GM12878 (cell line): ENCODE data around the gene NFATC2. TPM values are rescaled to one million over a fixed set of nuclear protein-coding genes. Genes with fewer than 3 reads are reported as not detected.

Experiments used
- ATAC-seq: fragments of 200-7000 bp; cut with Tn5 transposase; 3 replicates; pipeline ENCODE4 v1.9.1; 2020; ENCODE audit warnings: mild to moderate bottlenecking, moderate library complexity
- BruUV-seq: library from RNA; stranded (reverse); fragments of 400-500 nt; replicated peaks from 2 replicates; lab custom pipeline; 2021; lab: Mats Ljungman, UMichigan
- CTCF ChIA-PET: fragments of 300-600 bp; sonication (Branson Sonifier 250); formaldehyde crosslinking; extraction: SDS; loops from one replicate; lab custom pipeline; 2021; ENCODE audit warnings: inconsistent platforms; lab: Yijun Ruan, JAX
- POLR2A ChIA-PET: fragments of 350-600 bp; formaldehyde crosslinking; extraction: SDS; loops from one replicate; lab custom pipeline; 2021; ENCODE audit warnings: inconsistent platforms; lab: Charles Lee
- RAD21 ChIA-PET: fragments of 300-600 bp; sonication (Branson Sonifier 250); formaldehyde crosslinking; loops from one replicate; lab custom pipeline; 2023; ENCODE audit warnings: antibody characterized with exemption; ENCODE audit not compliant: unreplicated experiment; lab: Charles Lee
- SMC1A ChIA-PET: fragments of 300-600 bp; sonication (Branson Sonifier 250); formaldehyde crosslinking; loops from one replicate; lab custom pipeline; 2023; ENCODE audit not compliant: unreplicated experiment, uncharacterized antibody; lab: Charles Lee
- DNase-seq: peaks from one replicate; pipeline ENCODE4 v3.0.0-alpha.2; 2011; ENCODE audit warnings: low read depth, low spot score
- FAIRE-seq: peaks from 3 replicates; lab custom pipeline; 2011; peaks lifted over from hg19 to GRCh38; lab: Jason Lieb, UNC
- H2AFZ ChIP-seq: 2 replicates; pipeline ENCODE4 v1.6.0; 2011; ENCODE audit warnings: low read depth, low read length, control low read depth; ENCODE audit not compliant: control insufficient read depth
- H3K27ac ChIP-seq: 2 replicates; pipeline ENCODE4 v1.5.1; 2011; ENCODE audit warnings: control low read depth; ENCODE audit not compliant: control insufficient read depth, insufficient read depth
- H3K27me3 ChIP-seq, 2 experiments: replicated peaks in 1 of 2; 2 replicates each; pipeline versions ENCODE4 v1.6.0 to v1.6.1; 2011; ENCODE audit warnings: low read length in 1 of 2; ENCODE audit not compliant: control insufficient read depth in 2 of 2, insufficient read depth in 2 of 2
- H3K36me3 ChIP-seq, 2 experiments: 2 replicates each; pipeline ENCODE4 v1.5.1; 2011; ENCODE audit warnings: low read length in 1 of 2; ENCODE audit not compliant: control insufficient read depth in 2 of 2, insufficient read depth in 2 of 2
- H3K4me1 ChIP-seq: 2 replicates; pipeline ENCODE4 v1.6.1; 2011; ENCODE audit warnings: mild to moderate bottlenecking, low read length, moderate library complexity, mixed read lengths; ENCODE audit not compliant: control insufficient read depth, insufficient read depth
- H3K4me2 ChIP-seq: 2 replicates; pipeline ENCODE4 v1.6.0; 2011; ENCODE audit warnings: control low read depth; ENCODE audit not compliant: control insufficient read depth, insufficient read depth
- H3K4me3 ChIP-seq: fragments of 200-600 bp; sonication (generic); 2 replicates; pipeline ENCODE4 v1.5.1; 2016
- H3K79me2 ChIP-seq: 2 replicates; pipeline ENCODE4 v1.6.0; 2011; ENCODE audit warnings: low read length; ENCODE audit not compliant: control insufficient read depth, insufficient read depth
- H3K9ac ChIP-seq: 2 replicates; pipeline ENCODE4 v1.8.0; 2011; ENCODE audit warnings: low read length, control low read depth, mixed read lengths; ENCODE audit not compliant: control insufficient read depth, insufficient read depth
- H3K9me3 ChIP-seq: replicated peaks from 3 replicates; pipeline ENCODE4 v1.5.1; 2011; ENCODE audit warnings: mild to moderate bottlenecking, low read length; ENCODE audit not compliant: control insufficient read depth, insufficient read depth
- H4K20me1 ChIP-seq: 2 replicates; pipeline ENCODE4 v1.6.0; 2011; ENCODE audit not compliant: control insufficient read depth, insufficient read depth
- DPF2 ChIP-seq: fragments of 450-650 bp; IDR thresholded peaks from 2 replicates; pipeline ENCODE4 v1.6.1; 2017; ENCODE audit warnings: mild to moderate bottlenecking
- KDM1A ChIP-seq: fragments of 200-600 bp; sonication (generic); IDR thresholded peaks from 2 replicates; pipeline ENCODE4 v1.6.1; 2016; ENCODE audit warnings: borderline replicate concordance
- MEF2B ChIP-seq: fragments of 450-650 bp; IDR thresholded peaks from 2 replicates; pipeline ENCODE4 v1.6.1; 2018; ENCODE audit warnings: mild to moderate bottlenecking, moderate library complexity; ENCODE audit not compliant: partially characterized antibody, poor library complexity, severe bottlenecking
- NFXL1 ChIP-seq: fragments of 450-650 bp; IDR thresholded peaks from 2 replicates; pipeline ENCODE4 v1.6.1; 2017; ENCODE audit warnings: antibody characterized with exemption, mild to moderate bottlenecking, borderline replicate concordance
- RCOR1 ChIP-seq: conservative IDR thresholded peaks from 2 replicates; pipeline ENCODE4 v1.6.1; 2012; ENCODE audit warnings: low read depth, low read length, improper control_type of control experiment
- SUZ12 ChIP-seq: fragments of 200-600 bp; sonication (generic); IDR thresholded peaks from one replicate; pipeline ENCODE4 v1.6.1; 2018; ENCODE audit warnings: antibody characterized with exemption, mild to moderate bottlenecking; ENCODE audit not compliant: unreplicated experiment
- ZNF274 ChIP-seq: IDR thresholded peaks from one replicate; pipeline ENCODE4 v1.8.0; 2011; ENCODE audit not compliant: insufficient read length, insufficient read depth
- WGBS: methylation state at CpG from one replicate; pipeline ENCODE4 v1.1.6; 2016; ENCODE audit warnings: low lambda C conversion rate; ENCODE audit not compliant: insufficient replicate concordance, insufficient coverage; ENCODE audit errors: missing lambda C conversion rate; 5-methylcytosine and 5-hydroxymethylcytosine counted together
- in situ Hi-C: fragments of 300-500 bp; cut with MboI; formaldehyde crosslinking; loops from 9 replicates; pipeline ENCODE4 v1.14.3; 2018; ENCODE audit warnings: mixed read lengths
- intact Hi-C: fragments of 100-400 bp; cut with micrococcal nuclease; formaldehyde crosslinking; loops from one replicate; pipeline ENCODE4 v1.14.2; 2022; ENCODE audit not compliant: unreplicated experiment
- polyA plus RNA-seq, 11 experiments: library from polyadenylated mRNA; depleted of rRNA in 4 of 11; unstranded in 6 of 11; stranded (reverse) in 5 of 11; fragments of >200 nt; fragmentation: Nextera tagmentation in 4 of 11; fragmentation: Illumina TruSeq in 1 of 11; extraction: Ambion mirVana in 4 of 11; extraction: Trizol in 1 of 11; gene quantifications; 1 replicate in 1 of 11; 2 replicates in 10 of 11; pipeline versions ENCODE4 v1.2.1 to v1.2.3, GENCODE V29; 2011 to 2016; ENCODE audit warnings: inconsistent platforms in 2 of 11, missing spikeins in 2 of 11, low read depth in 1 of 11
- total RNA-seq, 4 experiments: library from RNA; depleted of rRNA in 3 of 4; stranded (reverse); fragments of >200 nt in 3 of 4; fragmentation: Illumina TruSeq in 1 of 4; extraction: Trizol in 1 of 4; gene quantifications; 2 replicates each; pipeline versions ENCODE4 v1.2.1 to v1.2.3, GENCODE V29; 2013 to 2021

The NFATC2 gene
- total and polyA plus RNA-seq, 10 of the 15 experiments (the other 5 are each of a cell fraction or from before 2014, with no cell fraction given): 3.3 to 20.0 (median 7.3) TPM

DNA sequence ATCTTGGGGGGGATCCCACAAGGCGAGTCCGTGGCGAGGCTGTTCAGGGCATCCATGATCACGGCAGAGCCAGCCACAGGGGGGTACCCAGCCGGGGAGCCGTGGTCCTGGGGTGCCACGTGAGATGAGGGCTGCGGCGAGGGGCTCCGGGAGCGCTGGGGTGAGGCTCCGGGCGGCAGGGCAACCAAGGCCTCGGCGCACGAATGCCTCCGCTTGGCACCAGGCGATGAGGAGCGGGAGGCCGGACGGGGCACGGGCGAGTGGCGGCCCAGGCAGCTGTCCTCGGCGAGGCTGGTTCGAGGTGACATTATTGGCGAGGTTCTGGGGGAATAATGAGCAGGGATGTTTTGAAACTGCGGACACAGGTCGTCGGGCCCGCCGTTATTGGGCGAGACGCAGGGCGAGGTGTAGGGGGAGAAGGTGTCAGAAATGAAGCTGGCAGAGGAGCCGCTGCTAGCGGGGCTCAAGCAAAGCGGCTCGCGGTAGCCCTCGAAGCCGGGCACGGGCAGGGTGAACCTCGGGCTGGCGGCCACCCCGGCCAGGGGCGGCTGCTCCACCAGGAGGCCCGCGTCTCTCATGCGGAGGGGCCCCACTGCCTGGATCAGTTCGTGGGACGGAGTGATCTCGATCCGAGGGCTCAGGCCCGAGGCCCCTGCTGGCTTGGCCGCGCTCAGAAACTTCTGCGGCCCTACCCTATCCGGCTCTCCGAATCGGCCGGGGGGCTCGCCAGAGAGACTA lies 19.1 kb downstream of the NFATC2 start:
- H3K9me3 ChIP-seq: no peaks in the 10 kb centered on the region
- WGBS: 91% methylated on average over 57 of the region's 64 CpGs
- H3K4me3 ChIP-seq: no peak overlapping the region
- no peak overlapping the region for H2AFZ ChIP-seq
- in situ Hi-C loops (no loop called here), intact Hi-C loops (no loop called here)
- RAD21 ChIA-PET: no interaction called here
- H3K9ac ChIP-seq: no peak overlapping the region
- BruUV-seq: no TSS peak
- TF ChIP-seq RCOR1 (no peak), KDM1A (no peak), NFXL1 (no peak), SUZ12 (no peak), MEF2B (no peak), ZNF274 (no peak)
- TF ChIP-seq, all 136 proteins: peak for 0
- H4K20me1 ChIP-seq: no peaks in the 10 kb centered on the region
- SMC1A ChIA-PET: no interaction called here
- no peak overlapping the region for H3K27ac ChIP-seq
- H3K79me2 ChIP-seq: peaks cover 41% of the 10 kb centered on the region
- H3K4me2 ChIP-seq: no peak overlapping the region
- ATAC-seq (no peak), FAIRE-seq (no peak), DNase-seq (no peak)
- peaks cover 5 to 8% of the 10 kb centered on the region in 2 experiments; a peak in 3 of 4 replicates for H3K36me3 ChIP-seq
- peaks cover 37% of the 10 kb centered on the region for H3K4me1 ChIP-seq
- POLR2A ChIA-PET: no interaction called here
- CTCF ChIA-PET: no interaction called here
- no peaks in the 10 kb centered on the region for H3K27me3 ChIP-seq

DNA sequence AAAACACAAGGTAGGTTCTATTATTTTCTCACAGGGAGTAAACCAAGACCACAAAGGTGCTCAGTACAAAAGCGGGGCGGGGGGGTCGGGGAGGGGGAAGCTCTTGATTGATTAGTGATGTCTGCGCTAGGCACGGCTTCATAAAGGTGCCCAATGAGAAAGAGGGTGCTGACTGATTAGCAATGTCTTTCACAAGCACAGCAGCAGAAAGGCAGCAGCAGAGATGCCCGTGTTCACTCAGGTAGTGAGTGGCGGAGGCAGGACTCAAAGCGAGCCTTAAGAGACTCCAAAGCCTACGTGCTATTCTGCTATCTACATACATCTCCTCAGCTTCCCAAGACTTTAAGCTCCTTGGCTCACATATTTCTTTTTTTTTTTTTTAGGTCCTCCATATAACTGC lies 20.3 kb downstream of the NFATC2 start:
- ChIA-PET POLR2A (no interaction called here), CTCF (no interaction called here), SMC1A (no interaction called here)
- no peak overlapping the region for H2AFZ ChIP-seq
- peaks cover 28% of the 10 kb centered on the region for H3K4me1 ChIP-seq
- no TSS peak for BruUV-seq
- 88% methylated on average over 8 of the region's 9 CpGs for WGBS
- in situ Hi-C loops: no loop called here
- no peak overlapping the region for H3K27ac ChIP-seq
- no peaks in the 10 kb centered on the region for H4K20me1 ChIP-seq
- no peak for FAIRE-seq
- H3K9ac ChIP-seq: no peak overlapping the region
- no peak for DNase-seq
- peaks cover 7 to 8% of the 10 kb centered on the region in 2 experiments; a peak in 3 of 4 replicates for H3K36me3 ChIP-seq
- no peaks in the 10 kb centered on the region for H3K27me3 ChIP-seq
- ATAC-seq: no peak
- no peaks in the 10 kb centered on the region for H3K9me3 ChIP-seq
- H3K79me2 ChIP-seq: peaks cover 29% of the 10 kb centered on the region
- no peak overlapping the region for H3K4me3 ChIP-seq
- TF ChIP-seq DPF2: no peak
- TF ChIP-seq, all 136 proteins: peak for 0
- peak overlapping the region; percentile 26; the same call in 1 of the 2 replicates for H3K4me2 ChIP-seq
- RAD21 ChIA-PET: interaction anchor here (0.6 kb wide), 1 partner anchor 13 kb away, joined by 3 read pairs; no protein-coding TSS in a partner anchor
- intact Hi-C loops: no loop called here
